Measurements from ENCODE around the gene C16orf96.

C16orf96 gene

DNA sequence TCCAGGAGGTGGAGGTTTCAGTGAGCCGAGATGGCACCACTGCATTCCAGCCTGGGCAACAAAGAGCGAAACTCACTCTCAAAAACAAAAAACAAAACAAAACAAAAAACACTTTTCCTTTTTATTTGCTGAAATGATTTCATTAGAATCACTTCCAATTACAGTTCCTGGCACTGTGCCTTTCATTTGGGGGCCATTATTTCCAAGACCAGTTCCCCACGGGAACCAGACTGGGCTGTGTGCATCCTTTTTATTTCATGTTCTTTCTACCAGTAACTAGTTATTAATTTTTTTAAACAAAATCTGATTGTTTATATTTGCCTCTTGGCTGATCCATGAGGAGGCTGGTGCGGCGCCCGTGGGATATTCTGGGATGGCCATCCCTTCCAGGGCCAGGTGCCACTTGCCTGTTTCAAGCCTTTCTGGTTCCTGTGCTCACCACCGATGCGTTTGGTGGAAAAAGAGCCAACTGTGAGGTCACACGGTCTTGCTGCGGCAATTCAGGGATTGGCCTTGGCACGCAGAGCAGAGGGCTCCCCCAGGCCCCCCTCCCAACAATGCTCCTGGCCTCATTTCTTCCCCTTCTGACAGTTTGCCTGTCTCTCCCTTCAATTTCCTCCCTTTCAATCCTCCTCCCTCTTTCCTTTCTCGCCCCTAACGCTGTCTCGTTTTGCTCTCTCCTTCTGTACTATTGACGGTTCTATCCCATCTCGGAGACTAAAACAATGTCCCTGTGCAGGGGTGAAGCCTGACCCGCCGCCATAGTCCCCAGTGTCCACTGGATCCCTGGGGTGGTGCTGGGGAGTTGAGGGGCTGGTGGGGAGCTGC lies 45.1 kb downstream of the C16orf96 start:
- Histone ChIP-seq H3K27me3 (ENCODE audit: insufficient read depth, low read length, poor library complexity) (no peaks in the 10 kb centered on the region), H3K27ac (ENCODE audit: low read length) (no peak overlapping the region), H3K4me1 (ENCODE audit: insufficient read depth, low read length) (no peaks in the 10 kb centered on the region), H3K36me3 (ENCODE audit: insufficient read depth, low read length) (no peaks in the 10 kb centered on the region), H3K9me3 (ENCODE audit: insufficient read depth, low read length, severe bottlenecking) (no peaks in the 10 kb centered on the region), H3K79me2 (ENCODE audit: insufficient read depth, low read length) (no peaks in the 10 kb centered on the region), H3K4me2 (ENCODE audit: insufficient read depth, low read length) (no peak overlapping the region), H4K20me1 (ENCODE audit: insufficient read depth, low read length) (no peaks in the 10 kb centered on the region; the same call in 1 of the 2 replicates), H3K4me3 (ENCODE audit: low read depth in 1 of 2, low read length in 2 of 2) (no peak overlapping the region), H2AFZ (ENCODE audit: low read depth, low read length) (no peak overlapping the region), H3K9ac (ENCODE audit: low read depth, low read length) (no peak overlapping the region)
- DNase-seq (no peak), ATAC-seq (ENCODE audit: insufficient read depth, low read depth) (no peak)
- TF ChIP-seq EZH2 (IDR thresholded peaks at IDR 0.05; ENCODE audit: borderline replicate concordance, low read depth, low read length, severe bottlenecking), result no peak
- TF ChIP-seq, protein P1, sequence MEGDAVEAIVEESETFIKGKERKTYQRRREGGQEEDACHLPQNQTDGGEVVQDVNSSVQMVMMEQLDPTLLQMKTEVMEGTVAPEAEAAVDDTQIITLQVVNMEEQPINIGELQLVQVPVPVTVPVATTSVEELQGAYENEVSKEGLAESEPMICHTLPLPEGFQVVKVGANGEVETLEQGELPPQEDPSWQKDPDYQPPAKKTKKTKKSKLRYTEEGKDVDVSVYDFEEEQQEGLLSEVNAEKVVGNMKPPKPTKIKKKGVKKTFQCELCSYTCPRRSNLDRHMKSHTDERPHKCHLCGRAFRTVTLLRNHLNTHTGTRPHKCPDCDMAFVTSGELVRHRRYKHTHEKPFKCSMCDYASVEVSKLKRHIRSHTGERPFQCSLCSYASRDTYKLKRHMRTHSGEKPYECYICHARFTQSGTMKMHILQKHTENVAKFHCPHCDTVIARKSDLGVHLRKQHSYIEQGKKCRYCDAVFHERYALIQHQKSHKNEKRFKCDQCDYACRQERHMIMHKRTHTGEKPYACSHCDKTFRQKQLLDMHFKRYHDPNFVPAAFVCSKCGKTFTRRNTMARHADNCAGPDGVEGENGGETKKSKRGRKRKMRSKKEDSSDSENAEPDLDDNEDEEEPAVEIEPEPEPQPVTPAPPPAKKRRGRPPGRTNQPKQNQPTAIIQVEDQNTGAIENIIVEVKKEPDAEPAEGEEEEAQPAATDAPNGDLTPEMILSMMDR (IDR thresholded peaks at IDR 0.05; ENCODE audit: borderline replicate concordance, extremely low read depth, low read length, poor library complexity, severe bottlenecking), result no peak

DNA sequence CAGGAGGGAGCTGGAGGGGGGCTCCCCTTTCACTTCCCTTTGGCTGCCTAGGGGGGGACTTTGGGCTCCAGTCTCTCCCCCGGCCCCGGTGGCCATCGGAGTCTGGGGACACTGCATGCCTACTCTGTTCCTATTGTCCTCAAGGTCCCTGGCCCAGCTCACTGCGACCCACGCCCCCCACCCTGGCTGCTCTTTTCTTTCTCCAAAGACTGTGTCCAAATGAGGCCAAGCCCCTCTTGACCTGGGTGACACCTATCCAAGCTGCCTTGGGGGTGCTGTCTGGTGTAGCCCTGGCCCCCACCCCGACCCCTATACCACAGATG lies 45.7 kb downstream of the C16orf96 start:
- Histone ChIP-seq H3K9me3 (ENCODE audit: insufficient read depth, low read length, severe bottlenecking) (no peaks in the 10 kb centered on the region), H3K4me1 (ENCODE audit: insufficient read depth, low read length) (no peaks in the 10 kb centered on the region), H2AFZ (ENCODE audit: low read depth, low read length) (no peak overlapping the region), H3K27me3 (ENCODE audit: insufficient read depth, low read length, poor library complexity) (no peaks in the 10 kb centered on the region), H4K20me1 (ENCODE audit: insufficient read depth, low read length) (peaks cover 3% of the 10 kb centered on the region; the same call in 1 of the 2 replicates), H3K4me3 (ENCODE audit: low read depth in 1 of 2, low read length in 2 of 2) (no peak overlapping the region), H3K27ac (ENCODE audit: low read length) (no peak overlapping the region), H3K79me2 (ENCODE audit: insufficient read depth, low read length) (no peaks in the 10 kb centered on the region), H3K9ac (ENCODE audit: low read depth, low read length) (no peak overlapping the region), H3K4me2 (ENCODE audit: insufficient read depth, low read length) (no peak overlapping the region), H3K36me3 (ENCODE audit: insufficient read depth, low read length) (no peaks in the 10 kb centered on the region)
- no peak for TF ChIP-seq EZH2 (IDR thresholded peaks at IDR 0.05; ENCODE audit: borderline replicate concordance, low read depth, low read length, severe bottlenecking)
- TF ChIP-seq, protein P1 (IDR thresholded peaks at IDR 0.05; ENCODE audit: borderline replicate concordance, extremely low read depth, low read length, poor library complexity, severe bottlenecking), result no peak
- DNase-seq (no peak), ATAC-seq (ENCODE audit: insufficient read depth, low read depth) (no peak)

DNA sequence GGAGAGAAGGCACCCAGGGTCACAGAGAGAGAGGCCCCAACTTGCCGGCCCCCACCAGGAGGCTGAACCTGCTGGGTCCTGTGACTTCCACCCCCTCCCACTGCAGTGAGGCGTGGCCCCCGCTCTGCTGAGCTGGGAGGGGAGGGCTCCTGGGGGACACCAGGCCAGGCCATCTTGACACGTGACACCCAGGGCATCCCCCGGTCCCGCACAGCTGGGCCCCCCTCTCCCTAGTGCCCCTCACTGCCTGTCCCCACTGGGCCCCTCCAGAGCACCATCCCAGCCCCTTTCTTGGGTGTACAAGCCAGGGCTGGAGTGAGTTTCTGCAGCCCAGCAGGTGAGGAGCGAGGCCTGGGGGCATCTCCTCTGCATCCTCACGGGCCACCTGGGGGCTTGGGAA lies 46.2 kb downstream of the C16orf96 start:
- Histone ChIP-seq H3K79me2 (ENCODE audit: insufficient read depth, low read length) (no peaks in the 10 kb centered on the region), H3K36me3 (ENCODE audit: insufficient read depth, low read length) (no peaks in the 10 kb centered on the region; the same call in 1 of the 2 replicates), H3K9me3 (ENCODE audit: insufficient read depth, low read length, severe bottlenecking) (no peaks in the 10 kb centered on the region), H4K20me1 (ENCODE audit: insufficient read depth, low read length) (peaks cover 6% of the 10 kb centered on the region; the same call in 1 of the 2 replicates), H3K4me1 (ENCODE audit: insufficient read depth, low read length) (no peaks in the 10 kb centered on the region), H2AFZ (ENCODE audit: low read depth, low read length) (no peak overlapping the region), H3K27ac (ENCODE audit: low read length) (no peak overlapping the region), H3K4me3 (ENCODE audit: low read depth in 1 of 2, low read length in 2 of 2) (no peak overlapping the region), H3K9ac (ENCODE audit: low read depth, low read length) (no peak overlapping the region), H3K4me2 (ENCODE audit: insufficient read depth, low read length) (no peak overlapping the region), H3K27me3 (ENCODE audit: insufficient read depth, low read length, poor library complexity) (no peaks in the 10 kb centered on the region)
- ATAC-seq (ENCODE audit: insufficient read depth, low read depth), result no peak
- TF ChIP-seq EZH2 (IDR thresholded peaks at IDR 0.05; ENCODE audit: borderline replicate concordance, low read depth, low read length, severe bottlenecking), result no peak
- TF ChIP-seq, protein P1 (IDR thresholded peaks at IDR 0.05; ENCODE audit: borderline replicate concordance, extremely low read depth, low read length, poor library complexity, severe bottlenecking), result no peak
- DNase-seq, result no peak
